Ishikawa (cell line): Measurements from ENCODE around the gene ETFBKMT.

Source experiments
- CEBPB ChIP-seq: IDR thresholded peaks from 2 replicates; pipeline ENCODE4 v1.6.1; 2012
- CREB1 ChIP-seq: IDR thresholded peaks from 2 replicates; pipeline ENCODE4 v1.6.1; 2012; ENCODE audit warnings: low read depth
- EGR1 ChIP-seq: IDR thresholded peaks from 2 replicates; pipeline ENCODE4 v1.6.1; 2012
- EP300 ChIP-seq: IDR thresholded peaks from 2 replicates; pipeline ENCODE4 v1.6.1; 2012; ENCODE audit warnings: borderline replicate concordance
- FOXM1 ChIP-seq: IDR thresholded peaks from 2 replicates; pipeline ENCODE4 v1.6.1; 2012; ENCODE audit warnings: low read depth, borderline replicate concordance
- NFIC ChIP-seq: IDR thresholded peaks from 2 replicates; pipeline ENCODE4 v1.6.1; 2012
- RAD21 ChIP-seq: IDR thresholded peaks from 2 replicates; pipeline ENCODE4 v1.6.1; 2012; ENCODE audit warnings: low read depth
- REST ChIP-seq: IDR thresholded peaks from 2 replicates; pipeline ENCODE4 v1.6.1; 2012; ENCODE audit warnings: low read depth, mild to moderate bottlenecking
- TAF1 ChIP-seq: IDR thresholded peaks from 2 replicates; pipeline ENCODE4 v1.6.1; 2012; ENCODE audit warnings: low read depth, mild to moderate bottlenecking
- TCF12 ChIP-seq: IDR thresholded peaks from 2 replicates; pipeline ENCODE4 v1.6.1; 2012; ENCODE audit warnings: low read depth
- TEAD4 ChIP-seq: IDR thresholded peaks from 2 replicates; pipeline ENCODE4 v1.6.1; 2012
- USF1 ChIP-seq: IDR thresholded peaks from 2 replicates; pipeline ENCODE4 v1.6.1; 2012
- YY1 ChIP-seq: IDR thresholded peaks from 2 replicates; pipeline ENCODE4 v1.6.1; 2012; ENCODE audit warnings: low read depth
- ZBTB7A ChIP-seq: IDR thresholded peaks from 2 replicates; pipeline ENCODE4 v1.6.1; 2012; ENCODE audit warnings: low read depth
- TF ChIP-seq, protein P1 (sequence below): IDR thresholded peaks from 2 replicates; pipeline ENCODE4 v1.6.1; 2012

The ETFBKMT gene

DNA sequence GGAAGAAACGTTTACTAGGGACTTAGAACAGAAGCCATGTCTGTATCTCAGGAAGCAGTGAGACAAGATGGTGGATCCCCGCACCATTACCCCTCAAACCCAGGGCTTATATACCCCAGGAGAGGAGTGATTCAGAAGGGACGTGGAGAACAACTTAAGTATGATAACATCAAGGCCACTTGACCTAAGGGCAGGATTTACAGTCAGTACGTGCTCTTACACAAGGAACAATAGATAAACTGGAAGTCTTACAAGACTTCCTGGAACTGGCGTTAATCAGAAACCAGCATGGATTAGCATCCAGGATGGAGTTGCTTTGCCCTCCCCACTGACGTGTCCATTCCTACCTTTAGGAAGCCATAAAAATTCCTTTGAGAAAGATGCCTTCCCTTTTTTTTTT, 8.6 kb upstream of the ETFBKMT start:
- TF ChIP-seq ZBTB7A (no peak), RAD21 (no peak), TEAD4 (no peak), NFIC (no peak), CREB1 (no peak), EP300 (no peak), TAF1 (no peak)
- TF ChIP-seq, protein P1, sequence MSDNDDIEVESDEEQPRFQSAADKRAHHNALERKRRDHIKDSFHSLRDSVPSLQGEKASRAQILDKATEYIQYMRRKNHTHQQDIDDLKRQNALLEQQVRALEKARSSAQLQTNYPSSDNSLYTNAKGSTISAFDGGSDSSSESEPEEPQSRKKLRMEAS, result no peak

- TF ChIP-seq ZBTB7A (no peak), USF1 (no peak), EP300 (no peak), CEBPB (no peak), RAD21 (no peak), YY1 (no peak), TCF12 (no peak), EGR1 (no peak), CREB1 (no peak), FOXM1 (no peak), NFIC (no peak), TAF1 (no peak), REST (no peak), TEAD4 (no peak)
- TF ChIP-seq, protein P1, result no peak
Observed at GRCh38 chr12:31651893-31652521, 7.5 kb upstream of the ETFBKMT start.

DNA sequence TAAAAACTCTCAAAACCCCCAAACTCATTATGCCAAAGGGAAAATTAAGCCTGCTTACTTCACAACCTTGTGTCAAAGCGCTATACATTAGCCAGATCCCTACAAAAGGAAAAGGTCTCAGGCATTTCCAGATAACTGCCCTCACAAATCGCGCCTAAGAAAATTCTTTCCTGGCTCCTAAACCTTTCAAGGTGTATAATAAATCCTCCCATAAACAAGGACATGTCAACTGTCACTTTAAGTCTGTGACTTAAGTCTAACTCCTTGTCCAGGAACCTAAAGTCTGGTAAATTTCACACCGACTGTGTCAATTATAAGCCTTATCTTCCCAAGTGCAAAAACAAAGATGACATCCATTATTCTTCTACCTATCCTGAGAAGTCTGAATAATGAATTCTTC, 4.3 kb upstream of the ETFBKMT start:
- TF ChIP-seq EGR1, result no peak
- TF ChIP-seq YY1, result no peak
- no peak for TF ChIP-seq REST
- no peak for TF ChIP-seq TEAD4
- no peak for TF ChIP-seq CEBPB
- no peak for TF ChIP-seq ZBTB7A
- TF ChIP-seq RAD21, result no peak
- TF ChIP-seq CREB1, result no peak
- TF ChIP-seq, protein P1, result no peak
- TF ChIP-seq TCF12, result no peak

GRCh38 chr12:31655792-31656191, 3.7 kb upstream of the ETFBKMT start:
- TF ChIP-seq TAF1 (no peak), EP300 (no peak), USF1 (no peak), YY1 (no peak), NFIC (no peak), CREB1 (no peak)

GRCh38 chr12:31658471-31659086, 909 bp upstream of the ETFBKMT start:
- TF ChIP-seq EGR1 (no peak), YY1 (no peak), ZBTB7A (no peak), FOXM1 (0 out of 2 replicates have a peak, but pooled peaks have one; percentile 12)

- TF ChIP-seq NFIC (no peak), USF1 (no peak), CEBPB (no peak), CREB1 (no peak), REST (no peak), TAF1 (no peak)
Observed at GRCh38 chr12:31662176-31662849, 2.8 kb downstream of the ETFBKMT start.
